CD4-positive, alpha-beta T cell treated with Interleukin-4 for 4 hours (primary cell): ENCODE measurements around the gene TAS1R3.
A peak's percentile ranks its signal among the peaks of the same experiment; 100 is the strongest.

Experiments
- DNase-seq: peaks from one replicate; pipeline ENCODE4 v3.0.0-alpha.2; 2020

Gene TAS1R3

DNA sequence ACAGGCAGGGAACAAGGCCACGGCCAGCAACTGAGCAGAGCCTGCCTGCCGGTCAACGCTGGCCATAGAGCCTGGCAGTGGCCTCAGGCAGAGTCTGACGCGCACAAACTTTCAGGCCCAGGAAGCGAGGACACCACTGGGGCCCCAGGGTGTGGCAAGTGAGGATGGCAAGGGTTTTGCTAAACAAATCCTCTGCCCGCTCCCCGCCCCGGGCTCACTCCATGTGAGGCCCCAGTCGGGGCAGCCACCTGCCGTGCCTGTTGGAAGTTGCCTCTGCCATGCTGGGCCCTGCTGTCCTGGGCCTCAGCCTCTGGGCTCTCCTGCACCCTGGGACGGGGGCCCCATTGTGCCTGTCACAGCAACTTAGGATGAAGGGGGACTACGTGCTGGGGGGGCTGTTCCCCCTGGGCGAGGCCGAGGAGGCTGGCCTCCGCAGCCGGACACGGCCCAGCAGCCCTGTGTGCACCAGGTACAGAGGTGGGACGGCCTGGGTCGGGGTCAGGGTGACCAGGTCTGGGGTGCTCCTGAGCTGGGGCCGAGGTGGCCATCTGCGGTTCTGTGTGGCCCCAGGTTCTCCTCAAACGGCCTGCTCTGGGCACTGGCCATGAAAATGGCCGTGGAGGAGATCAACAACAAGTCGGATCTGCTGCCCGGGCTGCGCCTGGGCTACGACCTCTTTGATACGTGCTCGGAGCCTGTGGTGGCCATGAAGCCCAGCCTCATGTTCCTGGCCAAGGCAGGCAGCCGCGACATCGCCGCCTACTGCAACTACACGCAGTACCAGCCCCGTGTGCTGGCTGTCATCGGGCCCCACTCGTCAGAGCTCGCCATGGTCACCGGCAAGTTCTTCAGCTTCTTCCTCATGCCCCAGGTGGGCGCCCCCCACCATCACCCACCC lies at the start of gene TAS1R3:
TAS1R3 (plus strand) TSS at position 213 of the 898 bp plus-strand sequence; CDS start at position 279, 66 bp downstream.
- DNase-seq: no peak

DNA sequence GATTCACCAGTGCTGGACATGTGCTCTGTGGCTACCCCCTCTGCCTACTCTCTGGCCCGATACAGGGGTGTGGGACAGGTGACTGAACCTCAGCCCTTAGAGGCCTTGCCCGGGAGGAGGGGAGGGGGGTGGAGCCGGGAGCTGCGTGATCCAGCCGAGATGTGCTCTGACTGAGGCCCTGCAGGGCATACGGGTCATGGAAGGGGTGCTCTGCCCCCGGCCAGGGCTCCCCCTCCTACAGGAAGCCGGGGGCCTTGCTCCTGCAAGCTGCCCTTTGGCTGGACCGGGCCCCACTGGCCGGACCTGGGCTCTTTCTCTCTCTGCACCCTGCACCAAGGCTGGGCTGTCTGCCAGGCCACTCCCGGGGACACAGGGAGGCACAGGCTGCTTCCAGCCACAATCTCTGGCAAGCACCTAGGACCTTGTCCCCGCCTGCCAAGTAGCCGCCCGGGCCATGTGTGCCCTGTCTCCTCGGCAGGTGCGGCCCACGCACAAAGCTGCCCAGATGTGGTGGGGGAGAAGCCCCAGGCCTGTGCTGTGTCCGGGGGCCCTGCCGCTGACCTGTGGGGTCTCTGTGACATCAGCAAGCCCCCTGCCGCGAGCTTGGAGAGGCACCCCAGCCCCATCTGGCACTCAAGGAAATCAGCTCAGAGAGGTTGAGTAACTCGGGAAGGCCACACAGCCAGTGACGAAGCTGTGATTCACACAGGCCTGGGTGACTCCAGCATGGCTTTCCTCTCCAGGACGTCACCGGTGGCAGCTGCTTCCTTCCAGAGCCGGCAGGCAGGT lies 49.4 kb upstream of the TAS1R3 start:
- DNase-seq: no peak

DNA sequence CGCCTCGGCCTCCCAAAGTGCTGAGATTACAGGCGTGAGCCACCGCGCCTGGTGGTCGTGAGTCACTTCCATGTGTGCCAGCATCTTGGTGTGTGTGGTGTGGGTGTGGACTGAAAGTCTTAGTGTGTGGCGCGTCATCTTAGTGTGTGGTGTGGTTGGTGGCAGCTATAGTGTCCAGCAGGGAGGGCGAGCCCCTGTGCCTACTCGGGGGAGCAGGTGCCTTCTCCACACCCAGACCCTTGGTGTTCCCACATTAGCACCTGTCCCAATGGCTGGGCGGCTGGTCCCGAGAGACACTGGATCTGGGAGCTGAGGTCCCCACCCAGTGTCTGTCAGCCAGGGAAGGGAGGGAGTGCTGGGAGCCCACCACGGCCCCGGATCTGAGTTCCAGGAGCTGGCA lies 48.1 kb upstream of the TAS1R3 start:
- DNase-seq: no peak

DNA sequence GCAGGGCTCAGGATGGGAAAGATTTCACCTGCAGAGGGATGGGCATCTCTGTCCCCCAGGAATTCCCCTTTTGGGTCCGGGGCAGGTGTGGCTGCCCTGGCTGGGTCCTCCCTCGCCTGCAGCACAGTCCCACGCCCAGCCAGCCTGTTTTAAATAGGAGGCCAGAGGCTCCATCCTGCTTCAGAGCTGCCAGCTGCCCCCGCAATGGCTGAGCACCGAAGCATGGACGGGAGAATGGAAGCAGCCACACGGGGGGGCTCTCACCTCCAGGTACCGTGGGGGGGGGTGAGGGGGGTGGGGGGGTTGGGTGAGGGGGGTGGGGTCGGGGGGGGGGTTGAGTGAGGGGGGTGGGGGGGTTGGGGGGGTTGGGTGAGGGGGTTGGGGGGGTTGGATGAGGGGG lies 47.3 kb upstream of the TAS1R3 start:
- DNase-seq: no peak

DNA sequence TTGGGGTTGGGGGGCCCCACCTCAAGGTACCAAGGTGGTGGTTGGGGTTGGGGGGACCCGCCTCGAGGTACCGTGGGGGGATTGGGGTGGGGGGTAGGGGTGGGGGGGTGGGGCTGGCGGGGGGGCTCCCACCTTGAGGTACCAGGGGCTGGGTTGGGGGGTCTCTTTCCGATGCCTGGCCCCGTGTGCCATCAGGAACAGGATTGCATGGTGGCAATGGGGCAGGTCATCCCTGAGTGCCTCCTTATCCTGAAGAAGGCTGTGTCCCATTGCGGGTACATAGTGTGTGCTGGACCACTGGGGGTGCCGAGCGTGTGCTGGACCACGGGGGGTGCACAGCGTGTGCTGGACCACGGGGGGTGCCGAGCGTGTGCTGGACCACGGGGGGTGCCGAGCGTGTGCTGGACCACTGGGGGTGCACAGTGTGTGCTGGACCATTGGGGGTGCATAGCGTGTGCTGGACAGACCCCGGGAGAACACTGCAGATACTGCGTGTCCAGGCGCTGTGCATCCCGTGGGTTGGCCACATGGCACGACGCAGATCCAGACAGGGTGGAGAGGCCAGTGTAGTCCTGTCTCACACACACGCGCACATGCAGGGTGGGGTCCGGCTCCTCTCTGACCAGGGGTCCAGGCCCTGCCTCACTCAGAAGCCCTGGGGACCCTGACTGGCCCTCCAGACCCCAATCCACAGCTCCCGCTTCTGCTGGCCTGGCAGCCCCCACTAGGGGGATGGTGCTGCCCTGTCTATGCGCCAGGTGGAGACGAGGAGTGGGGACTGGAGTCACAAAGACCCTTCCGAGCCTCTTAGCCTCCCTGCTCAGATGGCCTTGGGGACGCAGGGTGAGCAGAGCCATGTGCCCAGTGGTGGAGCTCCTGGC lies 46.6 kb upstream of the TAS1R3 start:
- no peak for DNase-seq

DNA sequence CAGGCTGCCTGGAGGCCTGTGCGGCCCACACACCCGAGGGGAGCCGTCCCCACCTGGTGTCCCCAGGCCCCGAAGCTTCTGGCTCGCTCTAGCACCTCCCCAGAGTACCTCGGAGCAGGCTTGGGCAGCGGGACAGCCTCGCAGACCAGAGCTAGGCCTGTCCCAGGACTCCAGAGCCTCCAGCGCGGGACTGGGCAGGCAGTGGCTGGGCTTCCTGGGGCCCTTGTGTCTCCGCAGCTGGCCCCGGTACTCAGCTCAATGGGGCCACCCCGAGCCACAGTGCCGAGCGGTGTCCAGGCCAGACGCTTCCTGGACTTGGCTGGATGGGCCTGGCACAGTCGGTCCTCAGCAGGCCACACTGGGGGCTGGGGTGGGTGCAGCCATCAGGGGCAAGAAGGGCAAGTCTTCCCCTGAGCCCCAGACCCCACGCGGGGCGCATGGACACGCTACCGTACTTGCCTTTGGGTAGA lies 45.9 kb upstream of the TAS1R3 start:
- DNase-seq: no peak

DNA sequence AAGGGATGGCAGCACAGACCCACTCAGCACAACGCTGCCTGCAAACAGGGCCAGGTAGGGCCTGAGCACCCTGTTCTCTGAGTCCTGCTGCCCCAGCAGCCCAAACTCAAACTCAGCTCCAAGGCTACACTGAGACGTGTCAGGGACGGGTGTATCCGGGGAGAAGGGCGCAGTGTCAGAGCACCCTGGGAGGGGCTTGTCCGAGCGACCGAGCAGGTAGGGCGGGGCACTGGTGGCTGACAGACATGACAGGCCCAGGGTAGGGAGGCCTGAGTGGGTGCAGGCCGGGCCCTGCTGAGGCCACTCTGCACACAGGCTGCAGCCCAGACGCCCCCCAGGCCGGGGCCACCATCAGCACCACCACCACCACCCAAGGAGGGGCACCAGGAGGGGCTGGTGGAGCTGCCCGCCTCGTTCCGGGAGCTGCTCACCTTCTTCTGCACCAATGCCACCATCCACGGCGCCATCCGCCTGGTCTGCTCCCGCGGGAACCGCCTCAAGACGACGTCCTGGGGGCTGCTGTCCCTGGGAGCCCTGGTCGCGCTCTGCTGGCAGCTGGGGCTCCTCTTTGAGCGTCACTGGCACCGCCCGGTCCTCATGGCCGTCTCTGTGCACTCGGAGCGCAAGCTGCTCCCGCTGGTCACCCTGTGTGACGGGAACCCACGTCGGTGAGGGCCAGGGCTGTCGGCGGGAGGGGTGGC lies 45.3 kb upstream of the TAS1R3 start:
- DNase-seq: no peak

DNA sequence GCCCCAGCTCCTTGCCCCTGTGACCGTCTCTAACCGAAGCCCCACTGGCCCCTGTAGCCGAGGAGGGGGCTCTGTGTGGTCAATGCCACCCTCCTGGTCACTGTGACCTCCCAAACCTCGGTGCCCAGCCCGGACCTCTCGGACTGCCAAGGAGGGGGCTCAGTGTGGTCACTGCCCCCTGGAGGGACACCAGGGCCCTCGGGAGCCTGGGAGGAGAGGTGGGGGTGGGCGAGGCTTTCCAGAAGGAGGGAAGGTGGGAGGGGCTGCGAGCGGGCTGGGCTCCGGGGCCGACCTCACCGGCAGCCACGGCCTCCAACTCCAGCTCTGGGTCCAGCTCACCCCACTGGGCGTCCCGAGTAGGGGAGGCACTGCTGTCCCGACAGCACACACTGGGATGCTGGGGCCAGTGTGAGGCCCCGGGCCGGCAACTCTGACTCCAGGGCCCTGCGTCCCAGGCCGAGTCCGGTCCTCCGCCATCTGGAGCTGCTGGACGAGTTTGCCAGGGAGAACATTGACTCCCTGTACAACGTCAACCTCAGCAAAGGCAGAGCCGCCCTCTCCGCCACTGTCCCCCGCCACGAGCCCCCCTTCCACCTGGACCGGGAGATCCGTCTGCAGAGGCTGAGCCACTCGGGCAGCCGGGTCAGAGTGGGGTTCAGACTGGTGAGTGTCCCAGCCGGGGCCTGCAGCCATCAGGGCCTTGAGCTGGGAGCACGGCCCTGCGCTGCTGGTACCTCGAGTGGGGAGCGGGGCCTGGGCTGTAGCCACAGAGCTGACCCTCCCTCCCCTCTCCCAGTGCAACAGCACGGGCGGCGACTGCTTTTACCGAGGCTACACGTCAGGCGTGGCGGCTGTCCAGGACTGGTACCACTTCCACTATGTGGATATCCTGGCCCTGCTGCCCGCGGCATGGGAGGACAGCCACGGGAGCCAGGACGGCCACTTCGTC lies 44.5 kb upstream of the TAS1R3 start:
- no peak for DNase-seq

DNA sequence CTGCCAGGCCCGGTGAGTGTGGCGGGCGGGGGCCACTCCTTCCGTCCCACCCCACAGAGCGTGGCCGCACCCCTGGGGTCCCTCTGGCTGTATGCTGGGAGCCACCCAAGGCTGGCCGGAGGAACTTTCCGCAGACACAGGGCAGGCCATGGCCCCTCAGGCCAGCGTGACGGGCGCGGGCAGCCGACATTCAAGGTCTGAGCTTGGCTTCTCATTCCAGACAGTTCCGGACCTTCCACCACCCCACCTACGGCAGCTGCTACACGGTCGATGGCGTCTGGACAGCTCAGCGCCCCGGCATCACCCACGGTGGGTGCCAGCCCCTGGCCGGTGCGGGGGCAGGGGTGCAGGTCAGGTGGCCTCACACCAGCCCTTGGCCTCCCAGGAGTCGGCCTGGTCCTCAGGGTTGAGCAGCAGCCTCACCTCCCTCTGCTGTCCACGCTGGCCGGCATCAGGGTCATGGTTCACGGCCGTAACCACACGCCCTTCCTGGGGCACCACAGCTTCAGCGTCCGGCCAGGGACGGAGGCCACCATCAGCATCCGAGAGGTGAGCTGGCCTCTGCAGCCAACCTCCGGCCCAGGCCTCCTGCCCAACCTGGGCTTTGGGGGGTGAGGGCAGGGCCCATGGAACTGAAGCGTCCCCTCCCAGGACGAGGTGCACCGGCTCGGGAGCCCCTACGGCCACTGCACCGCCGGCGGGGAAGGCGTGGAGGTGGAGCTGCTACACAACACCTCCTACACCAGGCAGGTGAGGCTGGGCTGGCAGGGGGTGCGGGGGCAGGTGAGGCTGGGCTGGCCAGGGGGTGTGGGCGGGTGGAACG lies 43.6 kb upstream of the TAS1R3 start:
- DNase-seq: no peak

DNA sequence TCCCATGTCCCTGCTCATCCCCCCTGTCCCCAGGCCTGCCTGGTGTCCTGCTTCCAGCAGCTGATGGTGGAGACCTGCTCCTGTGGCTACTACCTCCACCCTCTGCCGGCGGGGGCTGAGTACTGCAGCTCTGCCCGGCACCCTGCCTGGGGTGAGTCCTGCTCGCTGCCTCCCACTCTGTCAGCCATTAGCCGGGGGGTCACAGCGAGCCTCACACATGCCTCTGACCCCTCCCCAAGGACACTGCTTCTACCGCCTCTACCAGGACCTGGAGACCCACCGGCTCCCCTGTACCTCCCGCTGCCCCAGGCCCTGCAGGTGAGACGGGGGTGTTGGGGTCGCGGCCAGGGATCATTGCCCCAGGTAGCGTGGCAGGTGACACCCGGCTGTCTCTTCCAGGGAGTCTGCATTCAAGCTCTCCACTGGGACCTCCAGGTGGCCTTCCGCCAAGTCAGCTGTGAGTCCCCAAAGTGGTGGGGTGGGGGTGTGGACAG lies 40.8 kb upstream of the TAS1R3 start:
- DNase-seq: peak; percentile 57

DNA sequence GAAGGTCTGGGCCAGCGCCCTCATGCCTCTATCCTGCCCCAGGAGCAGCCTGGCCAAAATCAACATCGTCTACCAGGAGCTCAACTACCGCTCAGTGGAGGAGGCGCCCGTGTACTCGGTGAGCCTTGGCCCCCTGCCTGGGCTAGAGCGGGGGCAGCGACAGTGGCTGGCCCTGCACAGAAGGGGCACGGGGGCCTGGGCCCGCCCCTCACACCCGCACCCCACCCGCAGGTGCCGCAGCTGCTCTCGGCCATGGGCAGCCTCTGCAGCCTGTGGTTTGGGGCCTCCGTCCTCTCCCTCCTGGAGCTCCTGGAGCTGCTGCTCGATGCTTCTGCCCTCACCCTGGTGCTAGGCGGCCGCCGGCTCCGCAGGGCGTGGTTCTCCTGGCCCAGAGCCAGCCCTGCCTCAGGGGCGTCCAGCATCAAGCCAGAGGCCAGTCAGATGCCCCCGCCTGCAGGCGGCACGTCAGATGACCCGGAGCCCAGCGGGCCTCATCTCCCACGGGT lies 40.0 kb upstream of the TAS1R3 start:
- no peak for DNase-seq

DNA sequence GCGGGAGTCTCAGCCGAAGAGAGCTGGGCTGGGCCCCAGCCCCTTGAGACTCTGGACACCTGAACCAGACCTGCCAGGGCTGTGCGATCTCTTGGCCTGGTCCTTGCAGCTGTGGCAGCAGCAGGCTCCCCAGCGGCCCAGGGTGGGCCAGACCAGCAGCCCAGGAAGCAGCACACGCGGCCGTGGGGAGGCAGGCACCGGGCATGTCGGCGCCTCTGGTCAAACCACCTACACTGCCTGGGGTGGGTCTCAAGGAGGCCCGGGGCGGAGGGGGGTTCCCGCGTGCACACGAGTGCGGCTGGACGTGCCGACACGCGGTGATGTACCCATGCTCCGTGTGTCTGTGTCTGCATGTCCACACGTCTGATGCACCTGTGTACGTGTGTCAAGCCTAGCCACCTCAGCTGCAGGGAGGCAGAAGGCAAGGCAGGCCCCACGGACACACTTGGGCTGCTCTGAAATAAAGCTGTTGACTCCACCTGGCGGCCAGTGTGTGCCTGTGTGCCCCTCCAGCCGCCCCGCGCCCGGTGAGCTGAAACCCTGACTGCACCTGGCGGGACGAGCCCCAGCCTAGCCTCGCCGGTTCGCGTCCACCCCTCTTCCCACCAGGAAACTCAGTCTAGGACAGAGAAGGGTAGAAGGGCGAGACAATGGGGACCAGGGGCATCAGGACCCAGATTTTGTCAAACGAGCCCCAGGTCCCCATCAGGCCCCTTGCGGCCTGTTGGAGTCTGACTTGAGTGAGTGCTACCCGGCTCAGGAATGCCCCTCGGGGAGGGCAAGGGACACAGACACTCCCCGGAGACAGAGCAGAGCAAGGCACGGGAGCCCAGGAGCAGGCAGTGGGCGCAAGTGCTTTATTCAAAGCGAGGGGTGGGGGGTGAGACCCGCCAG lies 39.3 kb upstream of the TAS1R3 start:
- peak; percentile 62 for DNase-seq

DNA sequence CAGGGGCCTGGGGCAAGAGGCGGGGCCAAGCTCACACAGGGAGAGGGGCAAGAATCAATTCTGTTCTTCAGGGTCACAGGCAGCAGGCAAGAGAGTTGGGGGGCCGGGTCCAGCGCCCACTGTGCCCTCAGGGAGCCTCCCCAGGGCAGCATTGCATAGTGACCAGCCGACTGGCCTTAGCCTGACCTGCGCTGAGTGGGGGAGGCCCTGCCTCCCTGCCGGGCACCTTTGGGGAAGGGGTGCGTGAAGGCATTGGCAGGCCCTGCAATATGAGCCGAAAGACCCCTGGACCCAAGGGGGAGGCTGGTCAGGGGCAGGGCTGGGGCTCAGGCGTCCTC lies 38.7 kb upstream of the TAS1R3 start:
- no peak for DNase-seq

DNA sequence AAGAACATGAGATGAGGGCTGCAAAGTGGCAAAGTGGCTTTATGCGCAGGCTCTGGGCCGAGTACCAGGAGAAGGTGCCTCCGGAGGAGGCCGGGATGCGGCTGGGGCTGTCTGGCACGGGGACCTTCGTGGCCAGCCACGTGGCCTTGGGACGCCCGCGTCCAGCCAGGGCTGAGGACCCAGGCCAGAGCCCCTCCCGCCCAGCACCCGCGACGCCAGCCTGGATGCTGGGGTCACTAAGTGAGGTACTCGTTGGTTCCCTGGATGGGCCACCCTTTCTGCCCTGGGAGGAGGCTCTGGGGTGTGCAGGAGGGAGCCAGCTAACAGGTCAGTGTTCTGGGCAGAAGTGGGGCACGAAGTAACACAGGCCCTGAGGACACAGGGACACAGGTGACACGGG lies 38.2 kb upstream of the TAS1R3 start:
- no peak for DNase-seq

DNA sequence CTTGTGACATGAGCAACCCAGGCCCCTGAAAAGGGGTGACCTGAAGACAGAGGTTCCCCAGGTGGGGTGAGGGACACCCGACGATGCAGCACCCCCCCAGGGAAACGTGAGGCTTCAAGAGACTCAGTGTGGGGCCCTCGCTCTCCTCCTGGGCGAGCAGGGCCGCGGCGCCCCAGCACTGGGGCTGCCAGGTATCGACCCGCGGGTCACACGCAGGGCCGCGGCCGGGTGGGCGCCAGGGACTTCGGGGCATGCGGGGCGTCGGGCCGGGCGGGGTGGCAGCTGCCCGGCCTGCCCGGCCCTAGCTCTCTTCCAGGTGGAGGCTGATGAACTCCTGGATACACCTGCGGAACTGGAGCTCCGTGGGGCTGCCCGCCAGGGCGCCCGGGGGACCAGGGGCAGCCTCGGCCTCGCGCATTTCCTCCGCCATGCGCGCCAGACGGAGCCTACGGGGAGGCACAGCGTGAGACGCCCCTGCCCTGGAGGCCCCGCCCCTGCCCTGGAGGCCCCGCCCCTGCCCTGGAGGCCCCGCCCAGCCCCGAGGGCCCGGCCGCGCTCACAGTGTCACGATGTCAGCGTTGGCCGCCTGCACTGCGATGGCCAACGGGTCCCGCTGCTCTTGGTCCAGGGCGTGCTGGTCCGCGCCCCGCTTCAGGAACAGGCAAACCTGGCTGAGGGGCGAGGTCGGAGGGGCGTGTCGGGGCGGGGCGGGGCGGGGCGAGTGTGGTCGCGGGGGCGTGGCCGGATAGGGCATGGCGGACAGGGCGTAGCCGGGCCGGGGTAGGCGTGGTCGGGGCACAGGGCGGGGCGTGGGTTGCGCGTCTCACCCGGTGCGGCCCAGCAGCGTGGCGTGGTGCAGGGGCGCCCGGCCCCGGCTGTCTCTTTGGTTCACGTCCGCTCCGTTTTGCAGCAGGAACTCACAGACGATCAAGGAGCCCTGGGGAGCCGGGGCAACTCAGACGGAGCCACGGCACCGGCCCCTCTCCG lies 37.5 kb upstream of the TAS1R3 start:
- DNase-seq: no peak

DNA sequence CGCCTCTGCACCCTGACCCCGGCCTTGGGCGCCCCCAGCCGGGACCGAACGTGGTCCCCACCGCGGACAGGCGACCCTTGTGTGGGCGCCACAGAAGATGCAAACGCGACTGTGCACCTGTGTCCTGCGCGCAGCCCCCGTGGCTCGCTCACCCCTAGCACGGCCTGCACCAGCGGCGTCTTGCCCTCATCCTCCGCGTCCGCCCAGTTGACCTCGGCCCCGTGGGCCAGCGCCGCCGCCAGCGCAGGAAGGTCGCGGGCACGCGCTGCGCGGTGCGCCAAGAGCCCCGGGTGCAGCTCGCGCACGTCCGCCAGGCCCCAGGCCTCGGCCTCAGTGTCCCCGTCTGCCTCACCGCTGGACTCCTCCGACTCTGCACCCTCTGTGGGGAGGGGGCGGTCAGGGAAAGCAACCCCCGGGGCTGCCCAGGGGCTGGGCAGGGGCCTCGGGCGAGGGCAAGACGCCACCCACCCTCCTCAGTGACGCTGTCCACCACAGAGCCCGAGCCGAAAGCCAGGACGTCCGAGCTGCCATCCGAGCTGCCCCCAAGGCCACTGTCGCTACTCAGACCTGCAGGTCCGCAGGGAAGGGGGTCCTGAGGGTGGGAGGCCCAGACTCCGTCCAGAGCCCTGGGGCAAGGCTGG lies 36.7 kb upstream of the TAS1R3 start:
- no peak for DNase-seq
